Right lobe of liver (tissue), 6 donors: Measurements from ENCODE around the gene FMN2. TPM values are rescaled to one million over a fixed set of nuclear protein-coding genes. Genes with fewer than 3 reads are reported as not detected.

Source experiments
- ATAC-seq, 4 donors: fragments of 200-7000 bp; cut with Tn5 transposase; one replicate each; pipeline ENCODE4 v1.9.1; 2020; ENCODE audit warnings: mild to moderate bottlenecking in 4 of 4, moderate library complexity in 4 of 4
- DNase-seq, 3 donors: peaks; one replicate each; pipeline ENCODE4 v3.0.0-alpha.2; 2020
- H3K27ac ChIP-seq, 3 donors: fragments of 200-600 bp; one replicate each; pipeline ENCODE4 v1.8.0; 2022
- H3K27me3 ChIP-seq, 2 donors: fragments of 200-600 bp; one replicate each; pipeline ENCODE4 v1.8.0; 2022
- H3K36me3 ChIP-seq, 4 donors: fragments of 200-600 bp; sonication (generic) in 1 of 4; one replicate each; pipeline versions ENCODE4 v1.5.1 to v1.8.0; 2017 to 2022; ENCODE audit warnings: control low read depth in 1 of 4
- H3K4me1 ChIP-seq, 4 donors: fragments of 200-600 bp; sonication (generic) in 1 of 4; one replicate each; pipeline versions ENCODE4 v1.5.1 to v1.8.0; 2017 to 2022; ENCODE audit warnings: control low read depth in 1 of 4
- H3K4me3 ChIP-seq, 3 donors: fragments of 200-600 bp; one replicate each; pipeline ENCODE4 v1.8.0; 2022
- H3K9me3 ChIP-seq, 4 donors: fragments of 200-600 bp; sonication (generic) in 1 of 4; one replicate each; pipeline versions ENCODE4 v1.5.1 to v1.8.0; 2017 to 2022; ENCODE audit warnings: control low read depth in 1 of 4
- POLR2A ChIP-seq: fragments of 450-650 bp; IDR thresholded peaks from one replicate; pipeline ENCODE4 v1.6.1; 2017; ENCODE audit warnings: antibody characterized with exemption, mild to moderate bottlenecking
- WGBS: methylation state at CpG from one replicate; pipeline ENCODE4 v1.1.6; 2018; ENCODE audit warnings: low coverage, low lambda C conversion rate; ENCODE audit not compliant: insufficient coverage; ENCODE audit errors: missing lambda C conversion rate; 5-methylcytosine and 5-hydroxymethylcytosine counted together
- intact Hi-C, 2 donors: fragments of 100-400 bp; cut with DNase I; formaldehyde crosslinking; loops; one replicate each; pipeline versions ENCODE4 v1.11.2 to v1.14.1; 2022
- total RNA-seq, 6 experiments: library from RNA; depleted of rRNA in 2 of 6; stranded (reverse); fragments of >200 nt in 2 of 6; fragmentation: NEBNext Ultra II Directional in 3 of 6; extraction: Animal tissue kit (Norgen Biotek cat#: 25700) in 3 of 6; gene quantifications; one replicate each; pipeline versions ENCODE4 v1.1.0 to v1.2.4, GENCODE V29; 2016 to 2023
- TF ChIP-seq, protein P1 (sequence below), 4 donors: fragments of 200-600 bp in 3 of 4; fragments of 450-650 bp in 1 of 4; IDR thresholded peaks; one replicate each; pipeline versions ENCODE4 v1.5.1 to v1.8.0; 2016 to 2022; ENCODE audit warnings: antibody characterized with exemption in 4 of 4, mild to moderate bottlenecking in 2 of 4
- donor health status: DM: no; HTN: yes; CAD: no.
- donor health status: DM: no; HTN: no; CAD: no.
- donor health status: DM: no; HTN: no; CAD: no.
- donor health status: DM: no; HTN: yes; CAD: no.
- donor health status: DM: no; HTN: yes; CAD: no.

FMN2 gene
- total RNA-seq, 6 experiments from 2014 or later, result 0.12 TPM; not detected in 5

DNA sequence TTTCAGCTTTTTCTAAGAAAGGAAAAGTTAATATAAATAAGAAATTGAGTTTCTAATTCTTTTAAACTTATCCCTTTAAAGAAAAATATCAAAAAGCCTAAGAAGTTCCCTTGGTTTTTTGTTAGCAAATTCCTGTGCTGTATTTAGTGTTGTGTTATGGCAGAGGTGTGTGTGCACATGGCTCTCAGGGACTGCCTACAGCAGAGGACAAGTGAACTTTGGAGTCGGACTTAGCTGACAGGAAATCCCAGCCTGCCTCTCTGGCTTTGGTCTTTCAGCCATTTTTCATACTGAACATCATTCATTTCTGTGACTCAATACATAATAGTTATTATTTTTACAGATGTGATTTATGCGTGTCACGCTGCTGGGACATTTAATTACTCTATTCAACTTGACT lies 149.6 kb downstream of the FMN2 start:
- ATAC-seq (no peak), DNase-seq (no peak)
- TF ChIP-seq, protein P1, sequence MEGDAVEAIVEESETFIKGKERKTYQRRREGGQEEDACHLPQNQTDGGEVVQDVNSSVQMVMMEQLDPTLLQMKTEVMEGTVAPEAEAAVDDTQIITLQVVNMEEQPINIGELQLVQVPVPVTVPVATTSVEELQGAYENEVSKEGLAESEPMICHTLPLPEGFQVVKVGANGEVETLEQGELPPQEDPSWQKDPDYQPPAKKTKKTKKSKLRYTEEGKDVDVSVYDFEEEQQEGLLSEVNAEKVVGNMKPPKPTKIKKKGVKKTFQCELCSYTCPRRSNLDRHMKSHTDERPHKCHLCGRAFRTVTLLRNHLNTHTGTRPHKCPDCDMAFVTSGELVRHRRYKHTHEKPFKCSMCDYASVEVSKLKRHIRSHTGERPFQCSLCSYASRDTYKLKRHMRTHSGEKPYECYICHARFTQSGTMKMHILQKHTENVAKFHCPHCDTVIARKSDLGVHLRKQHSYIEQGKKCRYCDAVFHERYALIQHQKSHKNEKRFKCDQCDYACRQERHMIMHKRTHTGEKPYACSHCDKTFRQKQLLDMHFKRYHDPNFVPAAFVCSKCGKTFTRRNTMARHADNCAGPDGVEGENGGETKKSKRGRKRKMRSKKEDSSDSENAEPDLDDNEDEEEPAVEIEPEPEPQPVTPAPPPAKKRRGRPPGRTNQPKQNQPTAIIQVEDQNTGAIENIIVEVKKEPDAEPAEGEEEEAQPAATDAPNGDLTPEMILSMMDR (IDR thresholded peaks at IDR 0.05), result no peak
- no peak for TF ChIP-seq POLR2A
- Histone ChIP-seq H3K36me3 (no peaks in the 10 kb centered on the region), H3K27ac (no peak overlapping the region), H3K4me3 (no peak overlapping the region), H3K27me3 (no peaks in the 10 kb centered on the region), H3K9me3 (no peaks in the 10 kb centered on the region), H3K4me1 (no peaks in the 10 kb centered on the region)
- intact Hi-C loops, result no loop called here
- WGBS, result 84% methylated on average over 3 of the region's 3 CpGs

DNA sequence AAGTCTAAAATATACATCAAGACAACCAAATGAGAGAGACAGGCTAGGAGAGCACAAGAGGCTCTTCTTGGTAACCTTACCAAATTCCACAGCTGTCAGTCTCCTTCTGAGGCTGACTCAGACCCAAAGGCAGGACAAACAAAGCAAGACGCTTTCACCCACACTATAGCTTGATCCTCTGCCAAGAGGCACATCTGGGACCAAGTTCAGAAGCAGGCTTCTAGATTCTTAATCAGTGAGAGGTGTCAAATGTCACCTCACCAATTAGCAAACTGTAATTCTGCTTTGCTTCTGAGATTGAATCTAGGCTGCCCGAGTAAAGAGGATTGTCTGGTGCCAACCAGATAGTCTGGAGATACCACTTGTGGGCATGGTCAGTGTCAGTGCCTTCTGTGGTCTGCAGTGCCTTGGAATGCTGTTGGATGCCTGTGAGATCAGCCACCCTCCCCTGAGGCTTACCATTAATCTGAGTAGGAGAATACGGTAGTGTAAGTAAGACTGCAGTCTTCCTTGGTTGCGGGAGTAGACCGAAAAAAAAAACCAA lies 151.0 kb downstream of the FMN2 start:
- DNase-seq, result no peak
- intact Hi-C loops, result no loop called here
- Histone ChIP-seq H3K27me3 (no peaks in the 10 kb centered on the region), H3K9me3 (no peaks in the 10 kb centered on the region), H3K36me3 (no peaks in the 10 kb centered on the region), H3K4me3 (no peak overlapping the region), H3K4me1 (no peaks in the 10 kb centered on the region), H3K27ac (no peak overlapping the region)
- TF ChIP-seq POLR2A, result no peak
- TF ChIP-seq, protein P1 (IDR thresholded peaks at IDR 0.05), result no peak
- no peak for ATAC-seq
- 40% methylated on average over 5 of the region's 5 CpGs for WGBS

DNA sequence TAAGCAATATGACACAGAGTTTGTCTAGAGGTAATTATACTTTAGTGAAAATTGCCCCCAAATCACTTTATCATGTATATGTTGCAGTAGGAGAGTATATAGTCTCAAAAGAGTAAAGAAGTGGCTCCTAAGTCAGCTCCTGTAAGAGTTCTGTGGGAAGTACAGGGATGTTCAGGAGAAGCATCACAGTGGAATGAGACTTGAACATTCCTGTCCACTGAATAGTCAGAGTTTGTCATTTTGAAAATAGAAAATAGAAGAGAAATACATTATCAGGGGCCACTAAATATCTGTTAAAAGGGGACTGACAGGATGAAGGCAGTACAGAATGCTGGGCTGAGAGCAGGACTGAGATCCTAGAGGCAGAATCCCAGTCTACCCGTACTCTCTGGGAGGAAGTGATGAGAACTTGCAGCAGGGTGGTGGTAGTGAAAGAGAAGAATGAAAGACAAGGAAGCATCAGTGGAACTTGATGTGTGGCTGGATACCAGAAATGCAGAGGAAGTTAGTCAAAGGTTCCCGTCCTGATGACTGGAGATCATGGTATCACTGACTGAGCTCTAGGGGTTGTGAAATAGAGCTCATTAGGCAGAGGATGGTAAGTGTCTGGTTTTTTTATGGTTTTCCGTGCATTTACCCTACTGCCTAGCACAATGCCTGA lies 153.4 kb downstream of the FMN2 start:
- Histone ChIP-seq H3K27ac (no peak overlapping the region), H3K27me3 (no peaks in the 10 kb centered on the region), H3K9me3 (no peaks in the 10 kb centered on the region), H3K4me1 (no peaks in the 10 kb centered on the region), H3K4me3 (no peak overlapping the region), H3K36me3 (no peaks in the 10 kb centered on the region)
- no peak for ATAC-seq
- intact Hi-C loops, result no loop called here
- DNase-seq, result no peak
- TF ChIP-seq, protein P1 (IDR thresholded peaks at IDR 0.05), result no peak
- TF ChIP-seq POLR2A, result no peak
- WGBS, result 41% methylated on average over 3 of the region's 3 CpGs

DNA sequence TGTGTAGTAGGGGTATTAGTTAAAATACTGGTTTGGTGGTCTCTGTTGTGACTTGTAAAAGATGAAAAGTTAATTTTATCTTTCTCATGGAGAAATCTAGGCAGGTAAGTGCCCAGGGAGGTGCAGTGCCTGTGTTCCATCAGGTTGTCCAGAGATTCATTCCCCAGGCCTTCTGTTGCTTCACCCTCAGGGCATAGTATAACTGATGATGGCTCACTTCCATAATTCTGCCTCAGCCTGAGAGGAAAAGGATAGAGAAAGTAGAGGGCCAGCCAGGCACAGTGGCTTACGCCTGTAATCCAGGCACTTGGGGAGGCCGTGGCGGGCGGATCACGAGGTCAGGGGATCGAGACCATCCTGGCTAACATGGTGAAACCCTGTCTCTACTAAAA lies 153.9 kb downstream of the FMN2 start:
- Histone ChIP-seq H3K27ac (no peak overlapping the region), H3K36me3 (no peaks in the 10 kb centered on the region), H3K4me3 (no peak overlapping the region), H3K4me1 (no peaks in the 10 kb centered on the region), H3K9me3 (no peaks in the 10 kb centered on the region), H3K27me3 (no peaks in the 10 kb centered on the region)
- DNase-seq (no peak), ATAC-seq (no peak)
- intact Hi-C loops, result no loop called here
- TF ChIP-seq POLR2A, result no peak
- TF ChIP-seq, protein P1 (IDR thresholded peaks at IDR 0.05), result no peak
- WGBS, result 28% methylated on average over 2 of the region's 6 CpGs
